Body of pancreas (tissue), 4 donors: ENCODE results near the gene GPNMB.

Source experiments
- CTCF ChIP-seq, 7 experiments: fragments of 450-650 bp in 4 of 7; fragments of 200-600 bp in 3 of 7; sonication (generic) in 3 of 7; IDR thresholded peaks; one replicate each; pipeline ENCODE4 v1.5.1; 2016 to 2019; ENCODE audit warnings: antibody characterized with exemption in 7 of 7
- POLR2A ChIP-seq, 3 donors: fragments of 450-650 bp; IDR thresholded peaks; one replicate each; pipeline ENCODE4 v1.6.1; 2016; ENCODE audit warnings: antibody characterized with exemption in 3 of 3, mild to moderate bottlenecking in 2 of 3

GRCh38 chr7:23238983-23239652 lies 7.5 kb upstream of the GPNMB start:
- TF ChIP-seq CTCF (IDR thresholded peaks at IDR 0.05) (no peak), POLR2A (IDR thresholded peaks at IDR 0.05) (no peak)
